ENCODE results near the gene LIF.

- TF ChIP-seq EZH2 (IDR thresholded peaks at IDR 0.05) = no peak
- no peak for TF ChIP-seq ZBTB33 (IDR thresholded peaks at IDR 0.05; ENCODE audit: extremely low read depth, insufficient replicate concordance, low read length)
Measured at GRCh38 chr22:30284666-30285065, 38.1 kb upstream of the LIF start.
